Measurements from ENCODE around the gene TOPBP1.
"Not testable (repeated sequence)": the region's sequence is repeated elsewhere in the genome, so short reads cannot be mapped to it uniquely, and the experiment has no call there.

The TOPBP1 gene

DNA sequence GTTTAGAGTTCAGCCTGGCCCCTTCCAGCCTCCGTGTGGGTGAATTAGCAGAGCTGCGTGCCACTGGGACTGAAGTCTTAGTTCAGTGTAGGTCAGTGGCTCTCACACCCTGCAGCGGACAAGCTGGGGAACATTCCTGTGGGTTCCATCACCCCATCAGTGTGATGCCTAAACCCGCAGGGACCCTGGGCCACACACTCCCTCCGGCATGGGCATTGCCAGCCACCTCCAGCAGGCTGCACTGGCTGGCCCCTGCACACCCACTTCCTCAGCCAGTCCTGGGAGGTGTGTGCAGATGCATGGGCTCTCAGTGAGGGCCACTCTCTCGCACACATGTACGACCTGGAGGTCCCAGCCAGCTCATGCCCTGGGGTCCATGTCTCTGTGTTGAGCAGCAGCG is 32.1 kb upstream of the TOPBP1 start:
- no peak for DNase-seq (ENCODE audit: low read depth)
- H3K4me3 ChIP-seq (ENCODE audit: low read length), result no peak overlapping the region
- TF ChIP-seq, protein P1, sequence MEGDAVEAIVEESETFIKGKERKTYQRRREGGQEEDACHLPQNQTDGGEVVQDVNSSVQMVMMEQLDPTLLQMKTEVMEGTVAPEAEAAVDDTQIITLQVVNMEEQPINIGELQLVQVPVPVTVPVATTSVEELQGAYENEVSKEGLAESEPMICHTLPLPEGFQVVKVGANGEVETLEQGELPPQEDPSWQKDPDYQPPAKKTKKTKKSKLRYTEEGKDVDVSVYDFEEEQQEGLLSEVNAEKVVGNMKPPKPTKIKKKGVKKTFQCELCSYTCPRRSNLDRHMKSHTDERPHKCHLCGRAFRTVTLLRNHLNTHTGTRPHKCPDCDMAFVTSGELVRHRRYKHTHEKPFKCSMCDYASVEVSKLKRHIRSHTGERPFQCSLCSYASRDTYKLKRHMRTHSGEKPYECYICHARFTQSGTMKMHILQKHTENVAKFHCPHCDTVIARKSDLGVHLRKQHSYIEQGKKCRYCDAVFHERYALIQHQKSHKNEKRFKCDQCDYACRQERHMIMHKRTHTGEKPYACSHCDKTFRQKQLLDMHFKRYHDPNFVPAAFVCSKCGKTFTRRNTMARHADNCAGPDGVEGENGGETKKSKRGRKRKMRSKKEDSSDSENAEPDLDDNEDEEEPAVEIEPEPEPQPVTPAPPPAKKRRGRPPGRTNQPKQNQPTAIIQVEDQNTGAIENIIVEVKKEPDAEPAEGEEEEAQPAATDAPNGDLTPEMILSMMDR (IDR thresholded peaks at IDR 0.05; ENCODE audit: insufficient read depth, low read depth, low read length, missing control alignments), result no peak

- no peak for DNase-seq (ENCODE audit: low read depth)
- TF ChIP-seq, protein P1 (IDR thresholded peaks at IDR 0.05; ENCODE audit: insufficient read depth, low read depth, low read length, missing control alignments), result no peak
- no peak overlapping the region for H3K4me3 ChIP-seq (ENCODE audit: low read length)
Measured at GRCh38 chr3:133692759-133693158, 31.0 kb upstream of the TOPBP1 start.

DNA sequence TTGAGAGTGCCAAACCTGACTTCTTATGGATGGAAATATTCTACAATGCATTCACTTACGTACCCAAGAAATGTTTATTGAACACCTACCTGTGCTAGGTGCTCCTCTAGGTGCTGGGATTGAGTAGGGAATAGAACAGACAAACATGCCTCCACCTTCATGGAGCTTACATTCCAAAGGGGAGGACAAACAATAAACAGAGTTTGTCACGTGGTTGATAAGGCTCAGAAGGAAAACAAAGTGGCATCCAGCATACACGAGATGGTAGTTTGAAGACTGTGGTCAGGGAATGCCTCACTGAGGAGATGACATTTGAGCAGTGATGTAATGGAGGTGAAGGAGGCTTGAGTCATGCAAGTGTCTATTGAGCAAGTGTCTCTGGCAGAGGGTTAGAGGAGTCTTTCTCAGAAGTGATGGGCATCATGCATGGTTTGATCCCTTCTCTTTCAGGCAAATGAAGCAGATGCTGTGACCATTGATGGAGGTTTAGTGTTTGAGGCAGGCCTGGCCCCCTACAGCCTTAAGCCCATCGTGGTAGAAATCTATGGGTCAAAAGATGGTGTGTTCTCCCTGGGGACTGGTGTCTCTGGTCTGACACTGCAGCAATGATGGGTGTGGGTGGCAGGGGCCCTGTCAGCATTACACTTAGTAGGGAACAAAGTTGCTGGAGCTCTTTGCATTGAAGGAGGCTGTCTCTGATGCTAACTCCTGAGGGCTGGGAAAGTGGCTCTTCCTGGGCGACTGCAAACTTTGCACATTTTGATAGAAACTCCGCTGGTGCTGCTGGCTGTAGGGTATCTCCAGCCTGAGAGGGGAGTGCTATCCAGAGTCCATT is 29.7 kb upstream of the TOPBP1 start:
- no peak overlapping the region for H3K4me3 ChIP-seq (ENCODE audit: low read length)
- TF ChIP-seq, protein P1 (IDR thresholded peaks at IDR 0.05; ENCODE audit: insufficient read depth, low read depth, low read length, missing control alignments), result no peak
- DNase-seq (ENCODE audit: low read depth), result peak; percentile 54

GRCh38 chr3:133677993-133678392 is 16.3 kb upstream of the TOPBP1 start:
- DNase-seq (ENCODE audit: low read depth); H3K4me3 ChIP-seq (ENCODE audit: low read length): not testable (repeated sequence)

- TF ChIP-seq, protein P1 (IDR thresholded peaks at IDR 0.05; ENCODE audit: insufficient read depth, low read depth, low read length, missing control alignments), result no peak
- no peak for DNase-seq (ENCODE audit: low read depth)
- no peak overlapping the region for H3K4me3 ChIP-seq (ENCODE audit: low read length)
Measured at GRCh38 chr3:133676336-133677118, 14.8 kb upstream of the TOPBP1 start.

DNA sequence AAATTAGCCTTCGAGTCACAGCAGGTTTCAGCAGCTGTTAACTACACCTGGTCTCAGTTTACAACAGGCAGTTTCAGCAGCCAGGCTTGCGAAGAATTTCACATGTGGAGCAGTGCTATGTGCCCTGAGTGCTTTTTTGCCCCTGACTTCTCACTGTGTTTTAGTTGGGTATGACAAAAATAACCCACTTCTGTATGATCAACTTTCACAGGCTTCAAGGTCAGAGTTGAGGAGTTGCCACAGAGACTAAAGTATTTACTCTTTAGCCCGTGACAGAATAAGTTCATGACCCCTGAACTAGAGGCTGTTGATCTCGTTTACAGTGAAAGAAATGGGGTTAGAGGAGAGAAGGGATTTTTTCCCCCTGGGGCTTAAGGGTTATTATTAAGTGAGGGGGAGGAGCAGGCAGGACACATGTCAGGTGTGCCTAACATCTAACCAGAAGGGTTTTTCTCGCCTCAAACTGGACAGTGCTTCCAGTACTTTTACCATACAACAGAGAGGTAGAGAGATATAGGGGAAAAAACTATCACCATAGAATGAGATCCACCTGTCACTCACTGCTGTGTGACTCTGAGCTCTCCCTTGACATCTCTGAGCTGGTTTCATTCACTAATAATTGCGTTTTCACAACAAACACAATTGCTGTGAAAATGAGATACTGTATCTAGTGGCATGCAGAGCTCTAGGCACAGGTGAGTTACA is 14.0 kb upstream of the TOPBP1 start:
- no peak overlapping the region for H3K4me3 ChIP-seq (ENCODE audit: low read length)
- DNase-seq (ENCODE audit: low read depth), result no peak
- TF ChIP-seq, protein P1 (IDR thresholded peaks at IDR 0.05; ENCODE audit: insufficient read depth, low read depth, low read length, missing control alignments), result no peak
